NCI-H2107 treated with DMSO at 0.1 percent for 48 hours (cell line): ENCODE results near the gene PML.
"Not testable (repeated sequence)": the region's sequence is repeated elsewhere in the genome, so short reads cannot be mapped to it uniquely, and the experiment has no call there.

Experiments used
- DNase-seq: peaks from one replicate; lab custom pipeline; 2025; ENCODE audit not compliant: unreplicated experiment; lab: John Stamatoyannopoulos, UW

PML gene

DNA sequence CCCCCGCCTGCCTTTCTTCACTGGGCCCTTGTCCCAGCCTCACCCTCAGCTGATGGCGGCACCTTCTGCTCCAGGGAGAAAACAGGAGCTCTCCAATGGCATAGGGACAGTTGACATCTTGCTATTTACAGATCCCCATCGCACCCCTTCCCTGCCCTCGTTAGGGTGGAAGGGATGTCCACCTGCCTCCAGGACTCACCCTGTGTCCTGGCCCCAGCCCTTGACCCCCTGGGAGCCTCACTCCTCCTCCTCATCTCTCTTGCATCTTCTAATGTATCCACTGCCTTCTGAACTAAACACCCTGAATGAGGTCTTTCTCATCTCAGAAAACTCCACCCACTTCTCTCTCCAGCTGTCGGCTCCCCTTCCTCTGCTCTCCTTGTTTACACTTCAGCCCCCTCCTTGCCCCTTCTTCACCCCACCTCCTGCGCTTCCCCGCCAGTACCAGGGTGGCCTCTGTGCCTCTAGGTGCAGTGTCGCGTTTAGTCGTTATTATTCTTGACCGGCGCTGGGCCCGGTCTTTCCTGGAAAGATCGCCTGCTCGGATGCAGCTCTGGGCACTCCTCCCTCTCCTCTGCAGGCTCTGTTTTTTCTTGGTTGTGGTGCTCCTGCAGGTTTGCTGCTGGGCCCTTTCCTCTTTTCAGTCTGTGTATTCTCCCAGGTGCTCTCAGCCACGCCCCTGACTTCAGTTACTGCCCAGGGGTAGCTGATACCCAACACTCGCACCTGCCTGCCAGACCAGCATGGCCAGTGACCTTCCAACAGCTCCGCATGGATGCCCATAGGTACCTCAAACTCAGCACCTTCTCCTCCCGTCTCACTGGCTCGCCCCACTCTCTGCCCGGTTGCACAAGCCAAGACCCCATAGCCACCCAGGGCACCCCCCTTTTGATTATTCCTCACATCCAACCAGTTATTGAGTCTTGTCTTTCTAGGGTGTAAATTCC is 42.9 kb downstream of the PML start:
- no peak for DNase-seq

DNA sequence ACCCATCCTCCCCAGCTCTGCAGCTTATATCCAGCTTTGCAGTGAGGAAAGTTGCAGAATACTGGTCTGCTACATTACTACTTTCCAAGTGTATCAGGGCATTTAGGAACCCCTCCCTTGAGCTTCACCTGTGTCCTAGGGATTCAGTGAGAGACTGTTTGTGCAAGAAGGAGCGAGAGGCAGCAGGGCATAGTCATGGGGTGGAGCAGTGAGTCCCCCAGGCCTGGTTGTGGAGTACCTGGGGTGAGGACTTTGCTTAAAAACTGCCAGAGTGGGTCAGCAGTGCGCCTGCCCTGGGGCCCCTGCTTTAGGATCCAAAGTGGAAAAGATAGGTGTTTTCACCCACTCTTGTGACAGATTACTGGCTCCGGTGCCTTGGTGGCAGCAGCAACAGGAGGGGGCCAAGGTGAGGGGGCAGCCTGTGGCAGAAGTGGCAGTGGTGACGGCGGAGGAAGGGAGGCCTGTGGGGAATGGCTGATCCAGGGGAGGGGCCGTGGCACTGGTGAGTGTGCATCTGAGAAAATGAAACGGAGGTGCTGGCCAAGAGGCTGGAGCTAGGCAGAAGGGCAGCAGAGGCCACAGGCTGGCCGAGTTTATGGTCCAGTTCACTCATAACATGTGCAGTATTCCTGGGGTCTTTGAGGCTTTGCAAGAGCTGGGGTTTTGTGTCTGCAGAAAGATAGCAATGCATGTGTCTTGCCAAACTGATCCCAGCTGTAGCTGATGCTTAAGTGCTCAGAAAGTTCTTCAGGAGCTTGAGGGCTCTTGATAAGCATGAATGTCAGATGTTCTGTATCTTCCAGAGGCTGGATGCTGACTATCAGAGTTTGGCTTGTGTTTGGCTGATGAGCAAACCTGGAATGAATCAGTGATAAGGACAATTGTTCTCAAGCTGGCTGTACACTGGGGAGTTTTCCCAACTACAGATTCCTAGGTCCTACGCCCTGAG is 44.5 kb downstream of the PML start:
- no peak for DNase-seq

DNA sequence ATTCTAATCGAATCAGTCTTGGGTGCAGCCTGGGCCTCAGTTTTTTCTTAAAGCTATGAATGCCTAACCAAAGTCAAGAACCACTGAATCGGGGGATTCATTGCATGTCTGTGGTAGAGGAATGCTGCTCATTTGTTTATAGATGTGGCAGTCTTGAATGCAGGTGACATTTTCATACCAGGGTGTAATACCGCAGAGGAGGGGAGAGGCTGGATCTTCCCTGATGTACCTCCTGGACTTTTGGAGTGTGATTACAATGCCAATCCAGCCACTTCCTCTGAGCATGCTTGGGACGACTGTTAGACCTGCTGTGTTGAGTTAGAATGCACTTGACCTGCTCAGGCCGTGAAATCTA is 45.1 kb downstream of the PML start:
- no peak for DNase-seq

GRCh38 chr15:74040109-74040850 is 45.8 kb downstream of the PML start:
- no peak for DNase-seq

GRCh38 chr15:74041311-74041756 is 46.8 kb downstream of the PML start:
- no peak for DNase-seq

DNA sequence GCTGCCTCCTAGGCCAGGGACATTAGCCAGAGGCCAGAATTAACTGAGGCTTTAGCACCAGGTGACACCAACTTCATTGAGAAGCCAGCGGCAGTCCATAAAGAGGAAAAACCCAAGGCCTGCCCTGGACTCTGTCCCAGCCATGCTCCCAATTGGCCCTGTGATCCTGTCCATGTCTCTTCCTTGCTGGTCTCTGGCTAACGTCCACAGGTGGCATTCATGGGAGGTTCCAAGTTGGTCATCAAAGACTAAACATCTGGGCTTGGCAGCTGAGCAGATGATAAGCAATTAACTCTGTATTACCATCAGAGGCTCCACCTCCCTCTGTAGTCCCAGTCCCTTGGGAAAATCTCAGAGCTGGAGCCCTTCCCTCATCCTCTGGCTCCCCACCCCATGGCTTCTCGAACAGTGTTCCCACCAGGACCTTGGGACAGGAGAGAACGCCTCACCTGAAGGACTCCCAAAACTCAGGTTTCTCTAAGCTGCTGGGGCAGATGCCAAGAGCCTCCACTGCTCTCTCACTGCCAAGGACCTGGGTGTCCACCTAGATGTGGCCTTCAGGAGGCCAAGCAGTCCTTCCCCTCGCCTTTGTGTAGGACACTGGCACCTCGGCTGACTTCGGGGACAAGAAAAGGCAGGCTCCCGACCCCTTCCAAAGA is 47.4 kb downstream of the PML start:
- no peak for DNase-seq

GRCh38 chr15:74042603-74043424 is 48.3 kb downstream of the PML start:
- no peak for DNase-seq

- DNase-seq = no peak
These were observed 49.1 kb downstream of the PML start for GRCh38 chr15:74043425-74044266.

GRCh38 chr15:74044267-74045110 is 50.0 kb downstream of the PML start:
- DNase-seq = no peak

- no peak for DNase-seq
These were observed 50.7 kb downstream of the PML start for GRCh38 chr15:74045184-74045583.

DNA sequence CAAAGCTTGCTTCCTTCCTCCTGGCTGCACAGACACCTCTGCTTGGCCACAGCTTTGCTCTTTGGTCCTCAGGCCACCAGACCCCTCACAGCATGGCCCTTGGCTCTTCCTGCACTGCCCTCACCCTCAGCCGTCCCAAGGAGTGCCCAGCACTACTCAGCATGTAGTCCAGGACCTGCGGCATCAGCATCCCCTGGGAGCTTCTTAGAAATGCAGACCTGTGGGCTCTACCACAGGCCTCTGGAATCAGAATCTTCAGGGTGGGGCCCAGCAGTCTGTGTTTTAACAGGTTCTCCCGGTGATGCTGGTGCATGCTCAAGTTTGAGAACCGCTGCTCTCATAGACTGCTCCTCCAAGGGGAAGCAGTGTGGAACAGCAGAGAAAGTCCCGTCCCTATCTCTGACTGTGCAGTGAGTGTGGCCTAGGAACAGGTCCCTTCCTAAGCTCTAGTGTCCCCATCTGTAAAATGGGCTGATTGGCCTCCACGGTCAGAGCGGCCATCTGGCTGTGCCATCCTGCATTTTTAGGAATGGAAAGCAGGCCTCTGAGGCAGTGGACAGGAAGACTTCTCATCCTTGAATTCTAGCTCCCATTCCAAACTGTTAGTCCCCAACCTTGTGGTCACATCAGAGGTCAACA is 51.2 kb downstream of the PML start:
- no peak for DNase-seq

- no peak for DNase-seq
These were observed 51.8 kb downstream of the PML start for GRCh38 chr15:74046275-74046674.

- peak; percentile 12 for DNase-seq
These were observed 55.6 kb downstream of the PML start for GRCh38 chr15:74050127-74050526.

GRCh38 chr15:74050556-74051234 is 56.2 kb downstream of the PML start:
- no peak for DNase-seq

- DNase-seq = not testable (repeated sequence)
These were observed 58.0 kb downstream of the PML start for GRCh38 chr15:74052271-74053260.

DNA sequence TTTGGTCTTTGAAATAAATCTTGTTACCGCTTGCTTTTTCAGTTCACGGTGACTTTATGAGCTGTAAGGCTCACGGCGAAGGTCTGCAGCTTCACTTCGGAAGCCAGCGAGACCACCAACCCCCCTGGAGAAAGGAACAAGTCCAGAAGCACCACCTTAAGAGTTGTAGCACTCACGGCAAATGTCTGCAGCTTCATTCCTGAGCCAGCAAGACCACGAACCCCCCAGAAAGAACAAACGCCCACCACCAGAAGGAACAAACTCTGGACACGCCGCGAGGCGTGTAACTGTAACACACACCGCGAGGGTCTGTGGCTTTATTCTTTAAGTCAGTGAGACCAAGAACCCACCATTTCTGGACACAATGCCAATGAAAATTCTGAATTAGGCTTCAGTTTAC is 59.0 kb downstream of the PML start:
- no peak for DNase-seq
